Panc1 (cell line): ENCODE data around the gene MAEA. TPM values are rescaled to one million over a fixed set of nuclear protein-coding genes. Genes with fewer than 3 reads are reported as not detected.

Experiments
- ATAC-seq: fragments of 200-7000 bp; cut with Tn5 transposase; 2 replicates; pipeline ENCODE4 v1.9.1; 2020; ENCODE audit warnings: mild to moderate bottlenecking, moderate library complexity
- BruUV-seq: library from RNA; stranded (reverse); fragments of 400-500 nt; replicated peaks from 2 replicates; lab custom pipeline; 2021; lab: Mats Ljungman, UMichigan
- CTCF ChIA-PET: fragments of 300-600 bp; sonication (Branson Sonifier 250); formaldehyde crosslinking; loops from one replicate; lab custom pipeline; 2022; ENCODE audit warnings: antibody characterized with exemption; lab: Charles Lee
- POLR2A ChIA-PET: fragments of 300-600 bp; sonication (Branson Sonifier 250); formaldehyde crosslinking; loops from one replicate; lab custom pipeline; 2022; ENCODE audit warnings: antibody characterized with exemption; lab: Charles Lee
- DNase-seq: peaks from one replicate; pipeline ENCODE4 v3.0.0-alpha.2; 2010; ENCODE audit warnings: low read depth, low spot score
- H3K27ac ChIP-seq: 2 replicates; pipeline ENCODE4 v1.5.1; 2011; ENCODE audit warnings: mild to moderate bottlenecking, low read length, inconsistent platforms
- H3K27me3 ChIP-seq: fragments of 200-500 bp; sonication (Bioruptor generic); 2 replicates; pipeline ENCODE4 v1.6.0; 2014; ENCODE audit warnings: low read length, inconsistent platforms; ENCODE audit not compliant: control insufficient read depth, insufficient read depth
- H3K36me3 ChIP-seq: fragments of 200-500 bp; sonication (Bioruptor generic); 2 replicates; pipeline ENCODE4 v1.5.1; 2014; ENCODE audit warnings: inconsistent platforms, mild to moderate bottlenecking, low read length, moderate library complexity; ENCODE audit not compliant: control insufficient read depth, insufficient read depth
- H3K4me1 ChIP-seq: 2 replicates; pipeline ENCODE4 v1.5.1; 2011; ENCODE audit warnings: inconsistent platforms, mild to moderate bottlenecking, low read length, moderate library complexity; ENCODE audit not compliant: control insufficient read depth, insufficient read depth
- H3K4me3 ChIP-seq, 2 experiments: 2 replicates each; pipeline ENCODE4 v1.5.1; 2011 to 2012; ENCODE audit warnings: low read depth in 2 of 2, low read length in 2 of 2, mild to moderate bottlenecking in 2 of 2, inconsistent platforms in 1 of 2, moderate library complexity in 1 of 2
- H3K9me3 ChIP-seq: fragments of 200-500 bp; sonication (Bioruptor generic); 2 replicates; pipeline ENCODE4 v1.5.1; 2014; ENCODE audit warnings: low read depth, mild to moderate bottlenecking, inconsistent platforms, low read length, moderate library complexity; ENCODE audit not compliant: control insufficient read depth, insufficient read depth
- CTCF ChIP-seq: fragments of 450-650 bp; IDR thresholded peaks from 2 replicates; pipeline ENCODE4 v1.5.1; 2017; ENCODE audit warnings: mild to moderate bottlenecking
- POLR2AphosphoS5 ChIP-seq: IDR thresholded peaks from 2 replicates; pipeline ENCODE4 v1.6.1; 2012; ENCODE audit warnings: mild to moderate bottlenecking, low read depth, low read length, moderate library complexity
- REST ChIP-seq, 2 experiments: IDR thresholded peaks; 2 replicates each; pipeline ENCODE4 v1.6.1; 2011 to 2012; ENCODE audit warnings: low read depth in 2 of 2, control low read depth in 1 of 2, low read length in 1 of 2, mild to moderate bottlenecking in 1 of 2, moderate library complexity in 1 of 2; ENCODE audit not compliant: insufficient read depth in 1 of 2
- SIN3A ChIP-seq: IDR thresholded peaks from 2 replicates; pipeline ENCODE4 v1.6.1; 2012; ENCODE audit warnings: low read depth, mild to moderate bottlenecking, low read length, moderate library complexity, borderline replicate concordance; ENCODE audit not compliant: insufficient read depth
- TCF7L2 ChIP-seq: IDR thresholded peaks from 2 replicates; pipeline ENCODE4 v1.6.1; 2011; ENCODE audit warnings: mild to moderate bottlenecking, low read depth, low read length, inconsistent platforms
- in situ Hi-C: cut with HindIII; loops from 2 replicates; pipeline ENCODE4 v1.10.0; 2016; ENCODE audit warnings: low sequenced_read_pairs, low pct_unique_long_range_greater_than_20kb
- intact Hi-C: fragments of 100-400 bp; cut with micrococcal nuclease; formaldehyde crosslinking; loops from one replicate; pipeline ENCODE4 v1.10.0; 2022; ENCODE audit not compliant: unreplicated experiment
- total RNA-seq: library from RNA; stranded (reverse); gene quantifications from one replicate; pipeline ENCODE4 v1.2.1, GENCODE V29; 2021; ENCODE audit not compliant: unreplicated experiment

MAEA gene
- total RNA-seq, 1 experiment from 2014 or later = 62.3 TPM

- ATAC-seq (no peak), DNase-seq (no peak)
- TF ChIP-seq SIN3A = no peak
- TF ChIP-seq POLR2AphosphoS5 = no peak
- TF ChIP-seq TCF7L2 = no peak
- no peak for TF ChIP-seq REST (IDR thresholded peaks at IDR 0.05; ENCODE audit: insufficient read depth in 1 of 2, low read depth in 2 of 2, low read length in 1 of 2)
- TF ChIP-seq CTCF = no peak
- Histone ChIP-seq H3K4me1 (no peaks in the 10 kb centered on the region), H3K27me3 (no peaks in the 10 kb centered on the region), H3K36me3 (no peaks in the 10 kb centered on the region), H3K9me3 (no peaks in the 10 kb centered on the region), H3K4me3 (no peak overlapping the region), H3K27ac (no peak overlapping the region)
- intact Hi-C loops = no loop called here
- BruUV-seq = no TSS peak
- in situ Hi-C loops = no loop called here
- CTCF ChIA-PET = no interaction called here
- POLR2A ChIA-PET = no interaction called here
Observed at GRCh38 chr4:1384675-1385372, 95.1 kb downstream of the MAEA start.

- no peaks in the 10 kb centered on the region for H3K9me3 ChIP-seq
- DNase-seq (no peak), ATAC-seq (no peak)
- H3K4me1 ChIP-seq = no peaks in the 10 kb centered on the region
- POLR2A ChIA-PET = no interaction called here
- H3K36me3 ChIP-seq = no peaks in the 10 kb centered on the region
- H3K4me3 ChIP-seq = no peak overlapping the region
- intact Hi-C loops = no loop called here
- H3K27ac ChIP-seq = no peak overlapping the region
- no peak for TF ChIP-seq CTCF
- no peak for TF ChIP-seq POLR2AphosphoS5
- no peak for TF ChIP-seq SIN3A
- no peak for TF ChIP-seq TCF7L2
- TF ChIP-seq REST (IDR thresholded peaks at IDR 0.05; ENCODE audit: insufficient read depth in 1 of 2, low read depth in 2 of 2, low read length in 1 of 2) = no peak
- CTCF ChIA-PET = interaction anchor here (0.6 kb wide), 1 partner anchor 30 kb away, joined by 3 read pairs; no protein-coding TSS in a partner anchor
- in situ Hi-C loops = no loop called here
- H3K27me3 ChIP-seq = no peaks in the 10 kb centered on the region
- no TSS peak for BruUV-seq
Observed at GRCh38 chr4:1385373-1386340, 96.0 kb downstream of the MAEA start.
